Spleen (tissue), 11 donors: ENCODE results near the gene TXNDC17. TPM values are rescaled to one million over a fixed set of nuclear protein-coding genes. Genes with fewer than 3 reads are reported as not detected.
A peak's percentile ranks its signal among the peaks of the same experiment; 100 is the strongest.

ENCODE experiments used
- DNase-seq: peaks from one replicate; pipeline ENCODE4 v3.0.0-alpha.2; 2020
- H3K27ac ChIP-seq, 8 donors: fragments of 200-600 bp; sonication (generic) in 7 of 8; 1 replicate in 4 of 8; 2 replicates in 4 of 8; pipeline versions ENCODE4 v1.5.0 to v1.8.0; 2016 to 2021; ENCODE audit warnings: inconsistent platforms in 4 of 8, mild to moderate bottlenecking in 4 of 8, moderate library complexity in 1 of 8
- H3K27me3 ChIP-seq, 7 donors: fragments of 200-600 bp; sonication (generic) in 6 of 7; replicated peaks in 1 of 7; 1 replicate in 4 of 7; 2 replicates in 3 of 7; pipeline versions ENCODE4 v1.5.0 to v1.8.0; 2016 to 2021; ENCODE audit warnings: inconsistent platforms in 3 of 7, mild to moderate bottlenecking in 1 of 7
- H3K36me3 ChIP-seq, 6 donors: fragments of 200-600 bp; sonication (generic) in 5 of 6; 1 replicate in 4 of 6; 2 replicates in 2 of 6; pipeline versions ENCODE4 v1.5.0 to v1.8.0; 2016 to 2021; ENCODE audit warnings: inconsistent platforms in 2 of 6
- H3K4me1 ChIP-seq, 6 donors: fragments of 200-600 bp; sonication (generic) in 5 of 6; 1 replicate in 3 of 6; 2 replicates in 3 of 6; pipeline versions ENCODE4 v1.5.0 to v1.8.0; 2016 to 2021; ENCODE audit warnings: inconsistent platforms in 3 of 6
- H3K4me3 ChIP-seq, 8 donors: fragments of 200-600 bp; sonication (generic) in 7 of 8; 1 replicate in 4 of 8; 2 replicates in 4 of 8; pipeline versions ENCODE4 v1.5.0 to v1.8.0; 2016 to 2021; ENCODE audit warnings: inconsistent platforms in 4 of 8, mild to moderate bottlenecking in 4 of 8, moderate library complexity in 2 of 8
- H3K9me3 ChIP-seq, 8 donors: fragments of 200-600 bp; sonication (generic) in 7 of 8; 1 replicate in 4 of 8; 2 replicates in 4 of 8; pipeline versions ENCODE4 v1.5.0 to v1.8.0; 2016 to 2021; ENCODE audit warnings: inconsistent platforms in 4 of 8
- CTCF ChIP-seq, 11 experiments: fragments of 200-600 bp in 7 of 11; fragments of 450-650 bp in 4 of 11; sonication (generic) in 4 of 11; IDR thresholded peaks in 8 of 11; conservative IDR thresholded peaks in 3 of 11; 1 replicate in 7 of 11; 2 replicates in 4 of 11; pipeline versions ENCODE4 v1.4.0 to v1.8.0; 2016 to 2021; ENCODE audit warnings: antibody characterized with exemption in 11 of 11, inconsistent platforms in 4 of 11, mild to moderate bottlenecking in 1 of 11
- POLR2A ChIP-seq, 3 donors: fragments of 450-650 bp; IDR thresholded peaks; one replicate each; pipeline ENCODE4 v1.5.1; 2017; ENCODE audit warnings: antibody characterized with exemption in 3 of 3, mild to moderate bottlenecking in 1 of 3
- POLR2AphosphoS5 ChIP-seq, 3 donors: sonication (generic); formaldehyde crosslinking; IDR thresholded peaks; one replicate each; pipeline ENCODE4 v1.5.1; 2017; ENCODE audit warnings: antibody characterized with exemption in 3 of 3
- WGBS, 5 donors: extraction: QIAGEN DNeasy Blood & Tissue Kit in 3 of 5; methylation state at CpG; one replicate each; pipeline versions ENCODE4 v1.1.5 to v1.1.7; 2013 to 2018; 5-methylcytosine and 5-hydroxymethylcytosine counted together
- intact Hi-C: fragments of 100-400 bp; cut with DNase I; formaldehyde crosslinking; loops from one replicate; pipeline ENCODE4 v1.15.0; 2023; ENCODE audit warnings: low total_unique reads
- polyA plus RNA-seq, 3 donors: library from polyadenylated mRNA; stranded (reverse); fragments of 200-250 nt; gene quantifications; one replicate each; pipeline ENCODE4 v1.2.1, GENCODE V29; 2013
- total RNA-seq, 7 donors: library from RNA; depleted of rRNA in 3 of 7; stranded (reverse); fragments of >200 nt in 3 of 7; fragmentation: NEBNext Ultra II Directional in 4 of 7; extraction: Animal tissue kit (Norgen Biotek cat#: 25700) in 4 of 7; gene quantifications; one replicate each; pipeline versions ENCODE4 v1.1.0 to v1.2.1, GENCODE V29; 2016 to 2021
- donor health status: healthy with polysubstance abuse.
- donor health status: DM: no; HTN: no; CAD: no; lungs with moderate emphysema.
- donor health status: DM: no; HTN: no; CAD: no.
- donor health status: Bipolar disorder and iron deficiency.
- donor health status: healthy.
- donor health status: DM: no; HTN: no; CAD: no.
- donor health status: DM: yes; HTN: yes; CAD: no.

The TXNDC17 gene
- total and polyA plus RNA-seq, 10 donors, result 38.8 to 215 (median 84.7) TPM

- intact Hi-C loops, result no loop called here
- 78 to 97% (median 91%) methylated on average over 7 of the region's 7 CpGs for WGBS, 5 donors
- TF ChIP-seq POLR2AphosphoS5 (IDR thresholded peaks at IDR 0.05) (no peak), CTCF (IDR thresholded peaks at IDR 0.05 in 8 of 11, conservative IDR thresholded peaks at IDR 0.05 in 3 of 11) (no peak), POLR2A (IDR thresholded peaks at IDR 0.05) (no peak)
- Histone ChIP-seq H3K36me3 (peaks cover 0 to 94% (median 37%) of the 10 kb centered on the region in 6 donors), H3K4me3 (no peak overlapping the region), H3K4me1 (peaks cover 24 to 70% (median 42%) of the 10 kb centered on the region in 6 donors), H3K27ac (peak overlapping the region in 6 of 8 donors; percentile 3 to 80 (median 56)), H3K9me3 (no peaks in the 10 kb centered on the region), H3K27me3 (no peaks in the 10 kb centered on the region)
- DNase-seq, result no peak
Observed at GRCh38 chr17:6596081-6596480, 44.8 kb upstream of the TXNDC17 start.

- peaks cover 24 to 70% (median 42%) of the 10 kb centered on the region in 6 donors for H3K4me1 ChIP-seq
- H3K9me3 ChIP-seq, result no peaks in the 10 kb centered on the region
- H3K27me3 ChIP-seq, result no peaks in the 10 kb centered on the region
- intact Hi-C loops, result no loop called here
- peak overlapping the region in 5 of 8 donors; percentile 3 to 80 (median 59) for H3K27ac ChIP-seq
- no peak overlapping the region for H3K4me3 ChIP-seq
- no peak for DNase-seq
- H3K36me3 ChIP-seq, result peaks cover 0 to 94% (median 35%) of the 10 kb centered on the region in 6 donors
- TF ChIP-seq POLR2A (IDR thresholded peaks at IDR 0.05), result no peak
- TF ChIP-seq POLR2AphosphoS5 (IDR thresholded peaks at IDR 0.05), result no peak
- no peak for TF ChIP-seq CTCF (IDR thresholded peaks at IDR 0.05 in 8 of 11, conservative IDR thresholded peaks at IDR 0.05 in 3 of 11)
- 77 to 91% (median 79%) methylated on average over 2 of the region's 2 CpGs for WGBS, 5 donors
Observed at GRCh38 chr17:6596511-6596910, 44.3 kb upstream of the TXNDC17 start.

- no peak for DNase-seq
- peak overlapping the region in 3 of 8 donors; percentile 68 to 82 (median 80) for H3K27ac ChIP-seq
- intact Hi-C loops, result no loop called here
- H3K36me3 ChIP-seq, result peaks cover 0 to 94% (median 32%) of the 10 kb centered on the region in 6 donors
- TF ChIP-seq CTCF (IDR thresholded peaks at IDR 0.05 in 8 of 11, conservative IDR thresholded peaks at IDR 0.05 in 3 of 11) (no peak), POLR2AphosphoS5 (IDR thresholded peaks at IDR 0.05) (no peak), POLR2A (IDR thresholded peaks at IDR 0.05) (no peak)
- H3K4me3 ChIP-seq, result no peak overlapping the region
- H3K27me3 ChIP-seq, result no peaks in the 10 kb centered on the region
- peaks cover 24 to 70% (median 42%) of the 10 kb centered on the region in 6 donors for H3K4me1 ChIP-seq
- WGBS, 5 donors, result 91 to 99% (median 94%) methylated on average over 4 of the region's 4 CpGs
- H3K9me3 ChIP-seq, result no peaks in the 10 kb centered on the region
Observed at GRCh38 chr17:6596941-6597340, 43.9 kb upstream of the TXNDC17 start.

- H3K9me3 ChIP-seq, result no peaks in the 10 kb centered on the region
- no peak overlapping the region for H3K4me3 ChIP-seq
- DNase-seq, result no peak
- peaks cover 24 to 77% (median 43%) of the 10 kb centered on the region in 6 donors for H3K4me1 ChIP-seq
- H3K27ac ChIP-seq, result peak overlapping the region in 7 of 8 donors; percentile 30 to 82 (median 68)
- no peaks in the 10 kb centered on the region for H3K27me3 ChIP-seq
- intact Hi-C loops, result no loop called here
- TF ChIP-seq CTCF (IDR thresholded peaks at IDR 0.05 in 8 of 11, conservative IDR thresholded peaks at IDR 0.05 in 3 of 11) (no peak), POLR2A (IDR thresholded peaks at IDR 0.05) (no peak), POLR2AphosphoS5 (IDR thresholded peaks at IDR 0.05) (no peak)
- WGBS, 5 donors, result 84 to 97% (median 89%) methylated on average over 1 of the region's 1 CpG
- H3K36me3 ChIP-seq, result peaks cover 0 to 94% (median 29%) of the 10 kb centered on the region in 6 donors
Observed at GRCh38 chr17:6597727-6598126, 43.1 kb upstream of the TXNDC17 start.
